HEK293 (cell line): ENCODE results near the gene FAM72B.
"Not testable (repeated sequence)": the region's sequence is repeated elsewhere in the genome, so short reads cannot be mapped to it uniquely, and the experiment has no call there.

ENCODE experiments used
- BCL11A ChIP-seq: fragments of 450-650 bp; formaldehyde crosslinking; IDR thresholded peaks from 2 replicates; pipeline ENCODE4 v1.5.1; 2016; ENCODE audit warnings: low read depth, missing biosample characterization, missing genetic modification characterization
- HOXD13 ChIP-seq: sonication (generic); formaldehyde crosslinking; IDR thresholded peaks from 2 replicates; pipeline ENCODE4 v1.8.0; 2022; ENCODE audit warnings: missing genetic modification reagents, borderline replicate concordance
- YY1 ChIP-seq: fragments of 450-650 bp; formaldehyde crosslinking; IDR thresholded peaks from 2 replicates; pipeline ENCODE4 v1.5.1; 2018; ENCODE audit warnings: missing biosample characterization, missing genetic modification characterization
- ZNF274 ChIP-seq, 2 experiments: fragments of 200-500 bp in 1 of 2; fragments of 450-650 bp in 1 of 2; sonication (Bioruptor generic) in 1 of 2; formaldehyde crosslinking in 1 of 2; IDR thresholded peaks; 2 replicates each; pipeline versions ENCODE4 v1.5.1 to v1.6.1; 2014 to 2016; ENCODE audit warnings: borderline replicate concordance in 1 of 2, inconsistent platforms in 1 of 2, low read length in 1 of 2, missing biosample characterization in 1 of 2, missing genetic modification characterization in 1 of 2
- TF ChIP-seq, protein P1 (sequence below): fragments of 450-650 bp; formaldehyde crosslinking; IDR thresholded peaks from 2 replicates; pipeline ENCODE4 v1.5.1; 2016; ENCODE audit warnings: missing biosample characterization, missing genetic modification characterization
- TF ChIP-seq, protein P2 (sequence below): fragments of 450-650 bp; formaldehyde crosslinking; IDR thresholded peaks from 2 replicates; pipeline ENCODE4 v1.5.1; 2016; ENCODE audit warnings: missing biosample characterization, missing genetic modification characterization
- TF ChIP-seq, protein P3 (sequence below): fragments of 450-650 bp; formaldehyde crosslinking; IDR thresholded peaks from 2 replicates; pipeline ENCODE4 v1.5.1; 2016; ENCODE audit warnings: missing biosample characterization, missing genetic modification characterization

DNA sequence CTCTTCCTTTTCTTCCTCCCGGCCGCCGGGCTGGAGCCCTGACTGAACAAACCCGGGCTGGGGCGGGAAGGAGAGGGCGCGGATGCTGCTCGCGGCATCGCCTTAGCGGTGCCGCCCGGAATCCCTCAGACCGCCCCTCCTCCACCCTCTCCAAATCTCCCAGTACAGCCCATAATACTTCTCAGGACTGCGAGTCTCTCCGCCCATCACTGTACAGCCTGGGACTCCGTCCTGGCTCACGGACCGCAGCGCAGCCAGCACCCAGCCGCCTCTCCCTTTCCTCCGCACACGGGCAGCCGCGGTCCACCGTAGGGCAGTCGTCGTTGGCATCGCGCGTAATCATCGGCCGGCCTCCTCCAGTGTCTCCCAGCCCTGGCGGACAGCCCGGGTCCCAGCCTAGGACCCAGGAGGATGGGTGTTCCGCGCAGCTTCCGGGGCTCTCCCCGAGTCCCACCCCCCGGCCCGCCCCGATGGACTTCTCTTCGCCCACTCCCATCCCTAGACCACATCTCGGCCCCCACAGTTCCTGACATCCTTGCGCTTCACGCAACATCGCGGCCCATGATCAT, 1.1 kb upstream of the FAM72B start:
- TF ChIP-seq, protein P1, sequence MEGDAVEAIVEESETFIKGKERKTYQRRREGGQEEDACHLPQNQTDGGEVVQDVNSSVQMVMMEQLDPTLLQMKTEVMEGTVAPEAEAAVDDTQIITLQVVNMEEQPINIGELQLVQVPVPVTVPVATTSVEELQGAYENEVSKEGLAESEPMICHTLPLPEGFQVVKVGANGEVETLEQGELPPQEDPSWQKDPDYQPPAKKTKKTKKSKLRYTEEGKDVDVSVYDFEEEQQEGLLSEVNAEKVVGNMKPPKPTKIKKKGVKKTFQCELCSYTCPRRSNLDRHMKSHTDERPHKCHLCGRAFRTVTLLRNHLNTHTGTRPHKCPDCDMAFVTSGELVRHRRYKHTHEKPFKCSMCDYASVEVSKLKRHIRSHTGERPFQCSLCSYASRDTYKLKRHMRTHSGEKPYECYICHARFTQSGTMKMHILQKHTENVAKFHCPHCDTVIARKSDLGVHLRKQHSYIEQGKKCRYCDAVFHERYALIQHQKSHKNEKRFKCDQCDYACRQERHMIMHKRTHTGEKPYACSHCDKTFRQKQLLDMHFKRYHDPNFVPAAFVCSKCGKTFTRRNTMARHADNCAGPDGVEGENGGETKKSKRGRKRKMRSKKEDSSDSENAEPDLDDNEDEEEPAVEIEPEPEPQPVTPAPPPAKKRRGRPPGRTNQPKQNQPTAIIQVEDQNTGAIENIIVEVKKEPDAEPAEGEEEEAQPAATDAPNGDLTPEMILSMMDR, result not testable (repeated sequence)
- not testable (repeated sequence) for TF ChIP-seq BCL11A; HOXD13 (CRISPR knock-in tag); ZNF274 (IDR thresholded peaks at IDR 0.05; ENCODE audit: low read length); ZNF274 (tag by site-specific recombination; IDR thresholded peaks at IDR 0.05; ENCODE audit: borderline replicate concordance); YY1 (tag by site-specific recombination)
- TF ChIP-seq, protein P2, sequence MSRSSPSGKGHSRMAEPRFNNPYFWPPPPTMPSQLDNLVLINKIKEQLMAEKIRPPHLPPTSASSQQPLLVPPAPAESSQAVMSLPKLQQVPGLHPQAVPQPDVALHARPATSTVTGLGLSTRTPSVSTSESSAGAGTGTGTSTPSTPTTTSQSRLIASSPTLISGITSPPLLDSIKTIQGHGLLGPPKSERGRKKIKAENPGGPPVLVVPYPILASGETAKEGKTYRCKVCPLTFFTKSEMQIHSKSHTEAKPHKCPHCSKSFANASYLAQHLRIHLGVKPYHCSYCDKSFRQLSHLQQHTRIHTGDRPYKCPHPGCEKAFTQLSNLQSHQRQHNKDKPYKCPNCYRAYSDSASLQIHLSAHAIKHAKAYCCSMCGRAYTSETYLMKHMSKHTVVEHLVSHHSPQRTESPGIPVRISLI (tag by site-specific recombination), result not testable (repeated sequence)
- TF ChIP-seq, protein P3, sequence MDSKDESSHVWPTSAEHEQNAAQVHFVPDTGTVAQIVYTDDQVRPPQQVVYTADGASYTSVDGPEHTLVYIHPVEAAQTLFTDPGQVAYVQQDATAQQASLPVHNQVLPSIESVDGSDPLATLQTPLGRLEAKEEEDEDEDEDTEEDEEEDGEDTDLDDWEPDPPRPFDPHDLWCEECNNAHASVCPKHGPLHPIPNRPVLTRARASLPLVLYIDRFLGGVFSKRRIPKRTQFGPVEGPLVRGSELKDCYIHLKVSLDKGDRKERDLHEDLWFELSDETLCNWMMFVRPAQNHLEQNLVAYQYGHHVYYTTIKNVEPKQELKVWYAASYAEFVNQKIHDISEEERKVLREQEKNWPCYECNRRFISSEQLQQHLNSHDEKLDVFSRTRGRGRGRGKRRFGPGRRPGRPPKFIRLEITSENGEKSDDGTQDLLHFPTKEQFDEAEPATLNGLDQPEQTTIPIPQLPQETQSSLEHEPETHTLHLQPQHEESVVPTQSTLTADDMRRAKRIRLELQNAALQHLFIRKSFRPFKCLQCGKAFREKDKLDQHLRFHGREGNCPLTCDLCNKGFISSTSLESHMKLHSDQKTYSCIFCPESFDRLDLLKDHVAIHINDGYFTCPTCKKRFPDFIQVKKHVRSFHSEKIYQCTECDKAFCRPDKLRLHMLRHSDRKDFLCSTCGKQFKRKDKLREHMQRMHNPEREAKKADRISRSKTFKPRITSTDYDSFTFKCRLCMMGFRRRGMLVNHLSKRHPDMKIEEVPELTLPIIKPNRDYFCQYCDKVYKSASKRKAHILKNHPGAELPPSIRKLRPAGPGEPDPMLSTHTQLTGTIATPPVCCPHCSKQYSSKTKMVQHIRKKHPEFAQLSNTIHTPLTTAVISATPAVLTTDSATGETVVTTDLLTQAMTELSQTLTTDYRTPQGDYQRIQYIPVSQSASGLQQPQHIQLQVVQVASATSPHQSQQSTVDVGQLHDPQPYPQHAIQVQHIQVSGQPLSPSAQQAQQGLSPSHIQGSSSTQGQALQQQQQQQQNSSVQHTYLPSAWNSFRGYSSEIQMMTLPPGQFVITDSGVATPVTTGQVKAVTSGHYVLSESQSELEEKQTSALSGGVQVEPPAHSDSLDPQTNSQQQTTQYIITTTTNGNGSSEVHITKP, result not testable (repeated sequence)
